ENCODE data around the gene NPTN.

The NPTN gene

GRCh38 chr15:73607405-73607804 is 25.8 kb downstream of the NPTN start:
- ATAC-seq: no peak
- TF ChIP-seq CSDC2 (CRISPR knock-in tag; IDR thresholded peaks at IDR 0.05) (no peak), ZNF565 (CRISPR knock-in tag; conservative IDR thresholded peaks at IDR 0.05; ENCODE audit: low read depth) (no peak), TOX (CRISPR knock-in tag; IDR thresholded peaks at IDR 0.05; ENCODE audit: borderline replicate concordance) (no peak), TCF4 (CRISPR knock-in tag; IDR thresholded peaks at IDR 0.05; ENCODE audit: borderline replicate concordance) (no peak), ZFP3 (CRISPR knock-in tag; IDR thresholded peaks at IDR 0.05) (no peak), OSR1 (CRISPR knock-in tag; IDR thresholded peaks at IDR 0.05) (no peak), ZFP30 (CRISPR knock-in tag; IDR thresholded peaks at IDR 0.05) (no peak), RARB (CRISPR knock-in tag; IDR thresholded peaks at IDR 0.05) (no peak), SNAI2 (CRISPR knock-in tag; IDR thresholded peaks at IDR 0.05) (no peak), ISL1 (CRISPR knock-in tag; IDR thresholded peaks at IDR 0.05) (no peak), TSHZ2 (CRISPR knock-in tag; IDR thresholded peaks at IDR 0.05) (no peak), CSRNP3 (CRISPR knock-in tag; IDR thresholded peaks at IDR 0.05) (no peak), ZNF70 (CRISPR knock-in tag; IDR thresholded peaks at IDR 0.05) (no peak), ARNTL (CRISPR knock-in tag; IDR thresholded peaks at IDR 0.05; ENCODE audit: borderline replicate concordance, low read depth) (no peak), PPARA (CRISPR knock-in tag; IDR thresholded peaks at IDR 0.05; ENCODE audit: borderline replicate concordance) (no peak), ESRRG (CRISPR knock-in tag; IDR thresholded peaks at IDR 0.05) (no peak)
- TF ChIP-seq, protein P1, sequence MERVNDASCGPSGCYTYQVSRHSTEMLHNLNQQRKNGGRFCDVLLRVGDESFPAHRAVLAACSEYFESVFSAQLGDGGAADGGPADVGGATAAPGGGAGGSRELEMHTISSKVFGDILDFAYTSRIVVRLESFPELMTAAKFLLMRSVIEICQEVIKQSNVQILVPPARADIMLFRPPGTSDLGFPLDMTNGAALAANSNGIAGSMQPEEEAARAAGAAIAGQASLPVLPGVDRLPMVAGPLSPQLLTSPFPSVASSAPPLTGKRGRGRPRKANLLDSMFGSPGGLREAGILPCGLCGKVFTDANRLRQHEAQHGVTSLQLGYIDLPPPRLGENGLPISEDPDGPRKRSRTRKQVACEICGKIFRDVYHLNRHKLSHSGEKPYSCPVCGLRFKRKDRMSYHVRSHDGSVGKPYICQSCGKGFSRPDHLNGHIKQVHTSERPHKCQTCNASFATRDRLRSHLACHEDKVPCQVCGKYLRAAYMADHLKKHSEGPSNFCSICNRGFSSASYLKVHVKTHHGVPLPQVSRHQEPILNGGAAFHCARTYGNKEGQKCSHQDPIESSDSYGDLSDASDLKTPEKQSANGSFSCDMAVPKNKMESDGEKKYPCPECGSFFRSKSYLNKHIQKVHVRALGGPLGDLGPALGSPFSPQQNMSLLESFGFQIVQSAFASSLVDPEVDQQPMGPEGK (CRISPR knock-in tag; IDR thresholded peaks at IDR 0.05; ENCODE audit: borderline replicate concordance): no peak
- TF ChIP-seq, protein P2, sequence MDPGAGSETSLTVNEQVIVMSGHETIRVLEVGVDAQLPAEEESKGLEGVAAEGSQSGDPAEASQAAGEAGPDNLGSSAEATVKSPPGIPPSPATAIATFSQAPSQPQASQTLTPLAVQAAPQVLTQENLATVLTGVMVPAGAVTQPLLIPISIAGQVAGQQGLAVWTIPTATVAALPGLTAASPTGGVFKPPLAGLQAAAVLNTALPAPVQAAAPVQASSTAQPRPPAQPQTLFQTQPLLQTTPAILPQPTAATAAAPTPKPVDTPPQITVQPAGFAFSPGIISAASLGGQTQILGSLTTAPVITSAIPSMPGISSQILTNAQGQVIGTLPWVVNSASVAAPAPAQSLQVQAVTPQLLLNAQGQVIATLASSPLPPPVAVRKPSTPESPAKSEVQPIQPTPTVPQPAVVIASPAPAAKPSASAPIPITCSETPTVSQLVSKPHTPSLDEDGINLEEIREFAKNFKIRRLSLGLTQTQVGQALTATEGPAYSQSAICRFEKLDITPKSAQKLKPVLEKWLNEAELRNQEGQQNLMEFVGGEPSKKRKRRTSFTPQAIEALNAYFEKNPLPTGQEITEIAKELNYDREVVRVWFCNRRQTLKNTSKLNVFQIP (CRISPR knock-in tag; IDR thresholded peaks at IDR 0.05; ENCODE audit: borderline replicate concordance, low read depth): no peak
- TF ChIP-seq, protein P3, sequence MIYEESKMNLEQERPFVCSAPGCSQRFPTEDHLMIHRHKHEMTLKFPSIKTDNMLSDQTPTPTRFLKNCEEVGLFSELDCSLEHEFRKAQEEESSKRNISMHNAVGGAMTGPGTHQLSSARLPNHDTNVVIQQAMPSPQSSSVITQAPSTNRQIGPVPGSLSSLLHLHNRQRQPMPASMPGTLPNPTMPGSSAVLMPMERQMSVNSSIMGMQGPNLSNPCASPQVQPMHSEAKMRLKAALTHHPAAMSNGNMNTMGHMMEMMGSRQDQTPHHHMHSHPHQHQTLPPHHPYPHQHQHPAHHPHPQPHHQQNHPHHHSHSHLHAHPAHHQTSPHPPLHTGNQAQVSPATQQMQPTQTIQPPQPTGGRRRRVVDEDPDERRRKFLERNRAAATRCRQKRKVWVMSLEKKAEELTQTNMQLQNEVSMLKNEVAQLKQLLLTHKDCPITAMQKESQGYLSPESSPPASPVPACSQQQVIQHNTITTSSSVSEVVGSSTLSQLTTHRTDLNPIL (CRISPR knock-in tag; IDR thresholded peaks at IDR 0.05; ENCODE audit: low read depth): no peak

DNA sequence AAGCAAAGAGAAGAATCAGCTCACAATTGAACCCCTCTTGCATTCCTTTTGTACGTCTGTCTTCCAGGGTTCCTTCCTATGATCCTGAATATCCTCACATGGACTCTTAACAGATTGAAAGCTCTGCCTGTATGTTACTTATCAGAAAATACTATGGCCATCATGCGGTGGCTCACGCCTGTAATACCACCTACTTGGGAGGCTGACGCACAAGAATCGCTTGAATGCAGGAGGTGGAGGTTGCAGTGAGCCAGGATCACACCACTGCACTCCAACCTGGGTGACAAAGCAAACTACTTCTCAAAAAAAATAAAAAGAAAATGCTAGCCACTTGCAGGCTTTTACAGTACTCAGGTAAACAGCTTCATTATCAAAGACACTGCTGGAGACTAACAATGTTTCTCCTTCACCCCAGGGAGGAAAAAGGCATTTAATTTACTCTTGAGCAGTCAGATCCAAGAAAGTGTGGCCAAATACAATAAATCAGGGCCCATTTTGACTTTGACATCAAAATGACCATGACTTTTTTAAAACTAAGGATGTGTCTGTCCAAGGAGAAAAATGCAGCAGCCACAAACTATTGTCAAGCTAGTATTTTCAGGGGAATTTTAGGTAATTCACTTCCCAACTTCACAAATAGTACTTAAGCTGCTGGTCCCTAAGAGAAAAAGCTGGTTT is 27.3 kb downstream of the NPTN start:
- ATAC-seq: no peak
- TF ChIP-seq TOX (CRISPR knock-in tag; IDR thresholded peaks at IDR 0.05; ENCODE audit: borderline replicate concordance) (no peak), TSHZ2 (CRISPR knock-in tag; IDR thresholded peaks at IDR 0.05) (no peak), CSDC2 (CRISPR knock-in tag; IDR thresholded peaks at IDR 0.05) (no peak), ZC3H10 (CRISPR knock-in tag; IDR thresholded peaks at IDR 0.05) (no peak), GLIS3 (CRISPR knock-in tag; IDR thresholded peaks at IDR 0.05) (no peak), ZFP30 (CRISPR knock-in tag; IDR thresholded peaks at IDR 0.05) (no peak), ESRRG (CRISPR knock-in tag; IDR thresholded peaks at IDR 0.05) (no peak), CSRNP3 (CRISPR knock-in tag; IDR thresholded peaks at IDR 0.05) (no peak), TCF4 (CRISPR knock-in tag; IDR thresholded peaks at IDR 0.05; ENCODE audit: borderline replicate concordance) (no peak), SNAI2 (CRISPR knock-in tag; IDR thresholded peaks at IDR 0.05) (no peak)
- TF ChIP-seq, protein P1 (CRISPR knock-in tag; IDR thresholded peaks at IDR 0.05; ENCODE audit: borderline replicate concordance): no peak
